Testis (tissue), 3 donors: Measurements from ENCODE around the gene ACSM4. TPM values are rescaled to one million over a fixed set of nuclear protein-coding genes. Genes with fewer than 3 reads are reported as not detected.

Experiments
- DNase-seq: peaks from one replicate; pipeline ENCODE4 v3.0.0-alpha.2; 2019
- H3K27ac ChIP-seq, 2 donors: fragments of 200-600 bp; sonication (generic); one replicate each; pipeline ENCODE4 v1.5.1; 2019
- H3K27me3 ChIP-seq: fragments of 200-600 bp; sonication (generic); one replicate; pipeline ENCODE4 v1.5.1; 2019
- H3K36me3 ChIP-seq: fragments of 200-600 bp; sonication (generic); one replicate; pipeline ENCODE4 v1.5.1; 2017; ENCODE audit warnings: low read depth; ENCODE audit errors: missing control alignments
- H3K4me1 ChIP-seq: fragments of 200-600 bp; sonication (generic); one replicate; pipeline ENCODE4 v1.5.1; 2019
- H3K4me3 ChIP-seq, 2 donors: fragments of 200-600 bp; sonication (generic); one replicate each; pipeline ENCODE4 v1.5.1; 2017 to 2019
- H3K9me3 ChIP-seq: fragments of 200-600 bp; sonication (generic); one replicate; pipeline ENCODE4 v1.5.1; 2017
- CTCF ChIP-seq, 3 experiments: fragments of 450-650 bp in 2 of 3; fragments of 200-600 bp in 1 of 3; sonication (generic) in 1 of 3; IDR thresholded peaks; one replicate each; pipeline ENCODE4 v1.5.1; 2016 to 2019; ENCODE audit warnings: antibody characterized with exemption in 3 of 3, mild to moderate bottlenecking in 2 of 3, moderate library complexity in 1 of 3
- POLR2A ChIP-seq: fragments of 450-650 bp; IDR thresholded peaks from one replicate; pipeline ENCODE4 v1.6.1; 2017; ENCODE audit warnings: antibody characterized with exemption, mild to moderate bottlenecking, moderate library complexity
- WGBS, 2 donors: methylation state at CpG; one replicate each; pipeline ENCODE4 v1.1.5; 2018; 5-methylcytosine and 5-hydroxymethylcytosine counted together
- intact Hi-C: fragments of 100-400 bp; cut with DNase I; formaldehyde crosslinking; loops from one replicate; pipeline ENCODE4 v1.15.1; 2023; ENCODE audit warnings: low total_unique reads
- polyA plus RNA-seq: library from polyadenylated mRNA; stranded (reverse); fragments of 350-450 nt; fragmentation: Illumina TruSeq; extraction: RNeasy Lipid Tissue Mini Kit (QIAGEN cat#74804); gene quantifications from one replicate; pipeline ENCODE4 v1.2.3, GENCODE V29; 2014; ENCODE audit warnings: low read depth, low replicate concordance; ENCODE audit not compliant: insufficient read depth
- total RNA-seq, 2 donors: library from RNA; depleted of rRNA; stranded (reverse); fragments of >200 nt; gene quantifications; one replicate each; pipeline ENCODE4 v1.2.3, GENCODE V29; 2016

Gene ACSM4
- total and polyA plus RNA-seq, 3 donors from 2014 or later: 0.79 to 2.5 (median 1.3) TPM

- no peaks in the 10 kb centered on the region for H3K27me3 ChIP-seq
- 90 to 91% methylated on average over 3 of the region's 3 CpGs for WGBS, 2 donors
- H3K4me1 ChIP-seq: no peaks in the 10 kb centered on the region
- no peak overlapping the region for H3K27ac ChIP-seq
- no peaks in the 10 kb centered on the region for H3K9me3 ChIP-seq
- TF ChIP-seq CTCF (IDR thresholded peaks at IDR 0.05): no peak
- no peak for TF ChIP-seq POLR2A
- H3K4me3 ChIP-seq: no peak overlapping the region
- H3K36me3 ChIP-seq: no peaks in the 10 kb centered on the region
- no peak for DNase-seq
- intact Hi-C loops: no loop called here
Observed at GRCh38 chr12:7375145-7375543, 71.3 kb downstream of the ACSM4 start.

- no peak for DNase-seq
Observed at GRCh38 chr12:7376196-7376595, 72.3 kb downstream of the ACSM4 start.

More at GRCh38 chr12:7376196-7376595, 72.3 kb downstream of the ACSM4 start:
- no peaks in the 10 kb centered on the region for H3K4me1 ChIP-seq
- H3K4me3 ChIP-seq: no peak overlapping the region
- intact Hi-C loops: no loop called here
- H3K36me3 ChIP-seq: no peaks in the 10 kb centered on the region
- no peak overlapping the region for H3K27ac ChIP-seq
- WGBS, 2 donors: 87 to 92% methylated on average over 1 of the region's 1 CpG
- TF ChIP-seq POLR2A (no peak), CTCF (IDR thresholded peaks at IDR 0.05) (no peak)
- H3K27me3 ChIP-seq: no peaks in the 10 kb centered on the region
- no peaks in the 10 kb centered on the region for H3K9me3 ChIP-seq

Other genes starting within 250 kb of the ACSM4 start
- 100 to 1,000 TPM in 1 of 2 donors, 10 to 100 TPM in 1; 86.1 to 190 TPM for gene C1S, start 243.4 kb upstream of the ACSM4 start, total RNA-seq
- 271 TPM for gene C1S, start 243.4 kb upstream of the ACSM4 start, polyA plus RNA-seq
- 100 to 1,000 TPM in 1 of 2 donors, 10 to 100 TPM in 1; 51.4 to 174 TPM for gene C1R, start 211.6 kb upstream of the ACSM4 start, total RNA-seq
- gene C1R, start 211.6 kb upstream of the ACSM4 start, polyA plus RNA-seq: 330 TPM
- 10 to 100 TPM; 23.9 to 31.8 TPM for gene C1RL, start 194.9 kb upstream of the ACSM4 start, total RNA-seq
- gene C1RL, start 194.9 kb upstream of the ACSM4 start, polyA plus RNA-seq: 19.8 TPM
- gene RBP5, start 175.2 kb upstream of the ACSM4 start, total RNA-seq: 1 to 10 TPM; 1.1 to 4.0 TPM
- gene RBP5, start 175.2 kb upstream of the ACSM4 start, polyA plus RNA-seq: 11.8 TPM
- gene CLSTN3, start 173.7 kb upstream of the ACSM4 start, total RNA-seq: 10 to 100 TPM; 18.8 to 22.7 TPM
- gene CLSTN3, start 173.7 kb upstream of the ACSM4 start, polyA plus RNA-seq: 19.9 TPM
- 100 to 1,000 TPM; 121 to 134 TPM for gene PEX5, start 114.4 kb upstream of the ACSM4 start, total RNA-seq
- 120 TPM for gene PEX5, start 114.4 kb upstream of the ACSM4 start, polyA plus RNA-seq
- 10 to 100 TPM; 14.1 to 24.6 TPM for gene CD163L1, start 140.1 kb downstream of the ACSM4 start, total RNA-seq
- gene CD163L1, start 140.1 kb downstream of the ACSM4 start, polyA plus RNA-seq: 8.8 TPM
- gene CD163, start 199.7 kb downstream of the ACSM4 start, total RNA-seq: 10 to 100 TPM; 34.4 to 67.5 TPM
- gene CD163, start 199.7 kb downstream of the ACSM4 start, polyA plus RNA-seq: 36.1 TPM